Activated CD4-positive, alpha-beta T cell treated with anti-CD3 and anti-CD28 coated beads, Interleukin-2, amount 50 U/mL, for 24 hours (primary cell): Measurements from ENCODE around the gene MST1R.
"Not testable (repeated sequence)": the region's sequence is repeated elsewhere in the genome, so short reads cannot be mapped to it uniquely, and the experiment has no call there.

Experiments
- DNase-seq, 2 donors: peaks; one replicate each; pipeline ENCODE4 v3.0.0-alpha.2; 2020; ENCODE audit warnings: low read depth in 1 of 2, low spot score in 1 of 2

Gene MST1R

DNA sequence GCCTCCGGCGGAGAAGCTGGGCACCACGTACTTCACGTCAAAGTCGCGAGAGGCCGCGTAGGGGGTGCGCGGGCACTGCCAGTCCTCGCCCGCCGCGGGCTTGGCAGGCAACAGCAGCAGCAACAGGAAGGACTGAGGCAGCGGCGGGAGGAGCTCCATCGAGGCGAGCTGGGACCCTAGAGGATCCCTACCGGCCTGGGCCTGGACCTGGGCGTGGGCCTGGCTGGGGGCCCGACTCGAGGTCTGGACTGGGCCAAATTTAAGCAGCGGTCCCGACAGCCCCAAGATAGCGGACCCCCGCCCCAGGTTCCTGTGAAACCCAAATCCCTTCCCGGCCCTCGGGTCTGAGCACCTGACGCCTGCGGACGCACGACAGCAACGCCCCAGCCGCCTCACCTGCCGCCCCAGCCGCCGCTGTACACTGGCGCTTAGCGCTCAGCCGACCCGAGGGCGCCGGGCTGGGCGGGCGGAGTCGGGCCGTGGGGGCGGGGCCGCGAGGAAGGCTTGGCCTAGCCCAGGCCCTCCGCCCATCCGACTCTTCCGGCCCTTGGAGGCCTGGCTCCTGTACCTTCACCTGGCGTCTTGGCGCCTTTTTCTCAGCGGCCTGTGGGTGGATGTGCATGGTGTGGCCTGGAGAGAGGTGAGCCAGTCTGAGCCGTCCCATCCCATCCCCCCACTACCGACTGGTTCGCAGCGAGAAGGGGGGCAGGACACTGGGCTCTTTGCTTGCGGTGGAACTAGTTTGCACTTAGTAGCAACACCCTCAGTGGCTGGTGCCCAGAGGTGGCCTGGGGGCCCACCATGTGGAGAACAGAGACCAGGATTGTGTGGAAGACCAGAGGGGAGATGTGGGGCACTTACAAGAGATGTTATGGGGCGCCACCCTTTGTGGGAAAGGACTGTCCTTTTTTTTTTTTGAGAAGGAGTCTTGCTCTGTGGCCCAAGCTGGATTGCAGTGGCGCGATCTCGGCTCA is at the start of gene MST1R:
TSS of gene MST1R (minus strand) at position 423 of the 974 bp plus-strand sequence. CDS start at position 159, 264 bp downstream.
- DNase-seq: peak; percentile 60 to 64

DNA sequence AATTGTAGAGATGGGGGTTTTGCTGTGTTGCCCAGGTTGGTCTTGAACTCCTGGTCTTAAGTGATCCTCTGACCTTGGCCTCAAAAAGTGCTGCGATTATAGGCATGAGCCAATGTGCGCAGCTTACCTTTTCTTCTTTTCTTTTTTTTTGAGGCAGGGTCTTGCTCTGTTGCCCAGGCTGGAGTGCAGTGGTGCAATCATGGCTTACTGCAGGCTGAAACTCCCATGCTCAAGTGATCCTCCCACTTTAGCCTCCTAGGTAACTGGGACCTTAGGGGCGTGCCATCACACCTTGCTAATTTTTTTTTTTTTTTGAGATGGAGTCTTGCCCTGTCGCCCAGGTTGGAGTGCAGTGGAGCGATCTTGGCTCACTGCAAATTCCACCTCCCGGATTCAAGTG is 49.3 kb upstream of the MST1R start:
- DNase-seq: no peak

DNA sequence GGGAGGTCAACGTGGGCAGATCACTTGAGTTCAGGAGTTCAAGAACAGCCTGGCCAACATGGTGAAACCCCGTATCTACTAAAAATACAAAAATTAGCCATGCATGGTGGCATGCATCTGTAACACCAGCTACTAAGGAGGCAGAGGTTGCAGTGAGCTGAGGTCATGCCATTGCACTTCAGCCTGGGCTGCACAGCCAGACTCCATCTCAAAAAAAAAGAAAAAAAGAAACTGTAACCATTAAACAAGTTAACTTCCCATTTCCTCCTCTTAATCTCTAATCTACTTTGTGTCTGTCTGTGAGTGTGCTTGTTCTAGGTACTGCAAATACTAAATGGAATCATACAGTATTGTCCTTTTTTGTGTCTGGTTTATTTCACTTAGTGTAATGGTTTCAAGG is 39.0 kb upstream of the MST1R start:
- no peak for DNase-seq

DNA sequence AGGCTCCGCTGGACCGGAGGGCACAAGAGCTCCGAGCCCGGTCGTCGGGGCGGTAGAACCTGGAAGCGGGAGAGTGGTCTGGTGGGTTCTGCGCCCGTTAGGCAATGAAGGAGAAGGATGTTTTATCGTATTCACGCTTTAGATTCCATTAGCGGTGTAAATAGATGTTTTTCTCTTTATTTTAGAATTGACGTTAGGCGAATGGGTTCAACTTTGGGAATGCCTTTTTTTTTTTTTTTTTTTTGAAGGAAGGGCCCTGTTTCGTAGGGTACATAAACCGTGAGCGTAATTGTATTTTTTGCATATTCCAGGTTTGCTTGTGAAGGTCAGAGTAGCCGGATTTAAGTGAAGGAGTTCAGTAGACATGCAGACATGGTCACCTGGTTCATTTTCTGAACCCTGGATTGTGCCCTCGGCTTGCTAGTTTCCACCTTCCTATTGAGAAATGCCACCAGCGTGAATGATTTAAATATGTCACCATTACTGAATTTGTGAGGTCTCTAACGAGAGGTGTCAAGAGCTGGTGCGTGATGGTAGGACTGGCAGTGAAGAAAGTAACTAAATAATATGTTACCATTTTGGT is 37.1 kb upstream of the MST1R start:
- no peak for DNase-seq

DNA sequence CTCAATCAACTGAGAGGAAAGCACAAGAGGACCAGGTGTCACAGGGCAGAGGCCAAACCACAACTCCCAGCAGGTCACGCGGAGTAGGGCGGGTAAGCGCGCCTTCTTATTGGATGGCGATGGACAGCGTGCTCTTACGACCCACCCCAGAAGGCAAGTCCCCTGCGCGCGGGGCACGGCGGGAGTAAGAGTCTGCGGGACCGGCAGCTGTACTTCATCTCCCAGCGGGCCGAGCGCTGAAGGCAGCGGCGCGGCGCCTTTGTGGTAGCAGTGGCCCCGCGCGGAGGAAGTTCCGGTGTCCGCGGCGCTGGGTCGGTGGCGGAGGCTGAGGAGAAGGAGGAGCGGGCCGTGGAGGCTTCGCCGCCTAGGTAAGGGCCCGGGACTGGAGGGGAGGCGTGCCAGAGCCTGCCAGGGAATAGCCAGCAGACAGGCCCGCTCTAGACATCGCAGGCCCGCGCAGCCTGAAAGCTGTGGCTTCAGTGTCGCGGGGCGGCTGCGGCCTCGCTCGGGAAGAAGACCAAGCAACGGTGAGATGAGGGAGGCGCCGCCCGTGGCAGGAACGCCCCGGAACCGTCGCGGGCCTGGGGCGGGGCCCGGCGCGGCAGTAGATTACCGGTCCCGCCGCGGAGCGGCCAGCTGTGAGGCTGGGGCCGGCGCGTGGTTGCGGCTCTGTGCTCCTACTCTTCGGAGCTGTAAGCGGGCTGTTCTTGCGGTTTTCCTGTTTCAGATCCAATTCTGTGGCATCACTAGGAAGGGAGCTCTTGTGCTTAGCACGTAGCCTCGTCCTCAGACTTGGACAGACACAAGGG is 36.4 kb upstream of the MST1R start, which contains the start of gene RBM6:
TSS of gene RBM6 (plus strand) at position 293 of the 809 bp plus-strand sequence. CDS start 22,492 bp downstream, outside the sequence.
- DNase-seq: peak; percentile 82 to 95

DNA sequence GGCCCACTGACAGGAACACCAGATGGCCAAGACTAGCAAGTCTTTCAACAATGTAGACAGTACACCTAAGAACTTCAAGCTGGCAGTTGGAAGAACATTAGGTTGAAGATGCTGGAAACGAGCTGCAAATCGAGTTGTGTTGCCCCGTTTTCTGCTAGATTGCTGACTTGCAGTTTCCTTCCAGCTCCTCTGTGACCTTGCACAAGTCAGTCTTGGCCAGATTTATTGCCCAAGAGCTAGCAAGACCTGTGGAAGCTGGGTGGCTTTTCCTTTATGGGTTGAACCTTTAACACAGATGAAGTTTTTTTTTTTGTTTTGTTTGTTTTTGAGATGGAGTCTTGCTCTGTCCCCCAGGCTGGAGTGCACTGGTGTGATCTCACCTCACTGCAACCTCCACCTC is 33.4 kb upstream of the MST1R start:
- no peak for DNase-seq

DNA sequence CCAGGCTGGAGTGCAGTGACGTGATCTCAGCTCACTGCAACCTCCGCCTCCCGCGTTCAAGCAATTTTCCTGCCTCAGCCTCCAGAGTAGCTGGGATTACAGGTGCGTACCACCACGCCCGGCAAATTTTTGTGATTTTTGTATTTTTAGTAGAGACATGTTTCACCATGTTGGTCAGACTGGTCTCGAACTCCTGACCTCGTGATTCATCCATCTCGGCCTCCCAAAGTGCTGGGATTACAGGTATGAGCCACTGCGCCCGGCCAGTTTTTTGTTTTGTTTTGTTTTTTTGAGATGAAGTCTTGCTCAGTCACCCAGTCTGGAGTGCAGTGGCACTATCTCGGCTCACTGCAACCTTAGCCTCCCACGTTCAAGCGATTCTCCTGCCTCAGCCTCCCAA is 28.6 kb upstream of the MST1R start:
- not testable (repeated sequence) for DNase-seq

DNA sequence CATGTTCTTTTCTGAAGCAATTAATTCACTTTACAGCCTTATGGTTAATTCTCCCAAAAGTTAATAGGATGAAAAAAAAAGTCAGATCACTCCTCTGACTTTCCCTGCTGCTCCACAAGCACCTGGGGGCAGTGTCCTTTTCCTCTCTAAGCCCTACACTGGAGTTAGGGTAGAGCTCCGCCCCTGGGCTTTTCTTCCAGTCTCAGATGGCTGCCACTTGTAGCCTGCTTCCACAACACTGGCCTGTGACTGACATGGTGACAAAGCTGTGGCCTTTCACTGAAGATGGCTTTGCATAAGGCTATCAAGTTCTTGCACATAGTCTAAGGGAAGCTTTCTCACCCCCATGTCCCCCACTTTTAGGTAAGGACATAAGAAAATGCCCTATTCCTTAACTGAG is 27.2 kb upstream of the MST1R start:
- no peak for DNase-seq

DNA sequence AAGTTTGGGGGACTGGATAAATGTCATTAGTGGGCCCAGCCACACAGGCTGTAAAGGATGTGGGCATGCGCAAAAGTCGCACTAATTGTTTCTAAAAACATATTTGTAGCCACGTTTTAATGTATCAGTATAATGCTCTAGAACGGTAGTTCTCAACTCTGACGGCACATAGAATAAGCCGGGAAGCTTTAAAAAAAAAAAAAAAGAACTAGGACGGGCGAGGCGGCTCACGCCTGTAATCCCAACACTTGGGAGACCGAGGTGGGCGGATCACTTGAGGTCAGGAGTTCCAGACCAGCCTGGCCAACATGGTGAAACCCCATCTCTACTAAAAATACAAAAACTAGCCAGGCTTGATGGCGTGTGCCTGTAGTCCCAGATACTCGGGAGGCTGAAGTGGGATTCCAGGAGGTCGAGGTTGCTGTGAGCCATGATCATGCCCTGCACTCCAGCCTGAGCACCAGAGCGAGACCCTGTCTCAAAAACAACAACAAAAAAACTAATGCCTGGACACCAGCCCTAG is 26.6 kb upstream of the MST1R start:
- DNase-seq: no peak

DNA sequence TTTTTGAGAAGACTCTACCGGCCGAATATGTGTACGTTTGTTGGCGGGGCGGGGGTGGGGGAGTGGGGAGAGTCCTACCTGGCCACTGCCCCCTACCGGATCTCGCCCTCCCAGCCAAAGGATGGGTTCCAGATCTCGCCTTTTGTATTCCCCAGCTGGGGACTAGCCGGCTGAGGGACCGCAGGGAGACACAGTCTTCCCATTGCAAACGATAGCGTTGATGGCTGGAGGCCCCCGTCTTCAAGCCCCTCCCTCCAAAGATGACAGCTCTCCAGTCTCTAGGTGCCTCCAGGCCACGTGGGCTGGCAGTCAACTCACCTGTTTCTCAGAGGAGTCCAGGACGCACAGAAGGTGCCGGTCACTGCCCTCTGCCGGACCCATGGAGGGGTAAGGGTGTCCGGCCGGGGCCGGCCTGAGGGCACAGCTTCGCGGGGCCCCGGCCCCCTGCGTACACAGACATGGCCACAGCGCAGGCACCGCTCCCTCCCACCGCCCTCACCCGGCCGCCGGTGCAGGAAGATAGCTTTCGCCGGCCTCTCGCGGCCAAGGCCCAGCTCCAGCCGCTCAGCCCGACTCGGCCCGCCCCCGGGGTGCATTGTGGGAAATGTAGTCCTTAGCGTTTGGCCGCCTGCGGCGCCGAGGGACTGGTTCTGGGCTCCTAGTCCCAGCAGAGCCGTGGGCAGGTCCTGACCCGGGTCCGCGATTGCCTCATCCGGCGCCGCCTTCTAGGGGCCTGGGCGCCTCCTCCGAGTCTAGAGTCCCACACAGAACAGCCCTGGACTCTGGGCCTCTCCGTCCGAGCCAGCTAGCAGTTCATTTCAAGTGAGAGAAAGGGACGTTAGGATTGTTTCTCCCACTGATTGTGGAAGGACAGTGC is 25.9 kb upstream of the MST1R start, which contains the start of gene MON1A:
TSS of gene MON1A (minus strand) at position 521 of the 877 bp plus-strand sequence. CDS start 16,465 bp downstream, outside the sequence.
- peak; percentile 79 to 80 for DNase-seq

DNA sequence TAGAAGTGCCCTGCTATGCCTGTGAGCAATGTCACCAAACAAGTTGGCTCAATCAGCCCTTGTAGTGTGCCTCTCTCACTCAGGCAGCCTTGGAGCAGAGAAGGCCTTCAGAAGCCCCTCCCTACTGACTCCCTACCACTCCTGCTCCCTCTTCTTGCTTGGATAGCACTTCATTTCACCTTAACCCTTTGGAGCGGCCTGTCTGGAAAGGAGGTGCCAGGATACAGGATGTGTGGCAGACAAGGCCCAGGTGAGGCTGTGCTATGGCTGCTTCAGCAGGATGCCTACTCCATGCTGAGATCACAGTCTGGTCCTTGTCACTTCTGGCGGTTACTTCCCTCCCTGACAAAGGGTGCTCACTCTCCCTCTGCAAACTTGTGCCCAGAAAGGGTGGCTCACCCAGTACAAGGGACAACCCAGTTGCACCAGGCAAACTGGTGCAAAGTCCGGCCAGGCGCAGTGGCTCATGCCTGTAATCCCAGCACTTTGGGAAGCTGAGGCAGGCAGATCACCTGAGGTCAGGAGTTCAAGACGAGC is 24.9 kb upstream of the MST1R start:
- no peak for DNase-seq

DNA sequence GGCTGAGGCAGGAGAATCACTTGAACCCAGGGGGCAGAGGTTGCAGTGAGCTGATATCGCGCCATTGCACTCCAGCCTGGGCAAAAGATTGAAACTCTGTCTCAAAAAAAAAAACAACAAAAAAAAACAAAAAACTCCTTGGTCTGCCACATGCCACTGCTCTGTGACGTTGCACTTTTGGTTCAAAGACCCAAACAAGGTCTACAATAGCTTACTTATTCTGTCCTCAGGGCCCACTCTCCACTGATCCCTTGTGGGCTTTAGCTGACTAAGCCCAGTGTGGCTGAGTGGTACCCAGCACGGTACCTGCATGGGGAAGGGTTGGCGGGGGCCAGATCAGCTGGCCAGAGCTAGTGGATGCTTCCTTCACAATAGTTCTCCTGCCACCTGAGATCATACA is 24.1 kb upstream of the MST1R start:
- DNase-seq: no peak

DNA sequence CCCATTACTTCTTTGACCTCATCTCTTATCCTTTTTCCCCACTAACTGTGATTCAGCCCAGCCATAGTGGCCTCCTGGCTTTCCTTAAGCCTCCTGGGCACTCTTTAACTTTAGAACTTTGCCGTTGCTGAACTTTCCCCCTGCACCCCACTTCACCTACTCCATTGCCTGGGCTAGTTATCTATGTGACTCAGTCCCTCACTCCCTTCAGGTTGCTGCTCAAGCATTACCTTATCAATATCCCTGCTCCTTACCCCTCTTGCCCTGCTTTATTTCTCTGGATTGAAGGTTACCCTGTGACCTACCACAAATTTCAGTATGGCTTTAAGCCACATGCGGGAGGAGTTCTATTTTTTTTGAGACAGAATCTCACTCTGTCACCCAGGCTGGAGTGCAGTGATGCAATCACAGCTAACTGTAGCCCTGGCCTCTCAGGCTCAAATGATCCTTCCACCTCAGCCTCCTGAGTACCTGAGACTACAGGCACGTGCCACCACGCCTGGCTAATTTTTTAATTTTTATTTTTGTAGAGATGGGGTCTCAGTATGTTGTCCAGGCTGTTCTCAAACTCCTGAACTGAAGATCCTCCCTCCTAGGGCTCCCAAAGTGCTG is 22.6 kb upstream of the MST1R start:
- no peak for DNase-seq

DNA sequence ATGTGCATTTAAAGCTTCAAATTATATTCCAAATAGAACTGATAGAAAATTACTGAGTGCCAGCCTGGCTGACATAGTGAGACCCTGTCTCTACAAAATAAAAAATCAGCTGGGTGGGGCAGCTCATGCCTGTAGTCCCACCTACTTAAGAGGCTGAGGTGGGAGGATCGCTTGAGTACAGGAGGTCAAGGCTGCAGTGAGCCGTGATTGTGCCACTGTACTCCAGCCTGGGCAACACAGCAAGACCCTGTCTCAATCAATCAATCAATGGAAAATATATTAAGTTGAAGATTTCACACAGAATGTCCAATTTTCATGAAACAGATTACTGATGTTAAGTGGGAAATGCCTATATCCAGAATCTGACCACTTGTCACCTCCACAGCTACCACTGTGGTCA is 21.8 kb upstream of the MST1R start:
- no peak for DNase-seq

DNA sequence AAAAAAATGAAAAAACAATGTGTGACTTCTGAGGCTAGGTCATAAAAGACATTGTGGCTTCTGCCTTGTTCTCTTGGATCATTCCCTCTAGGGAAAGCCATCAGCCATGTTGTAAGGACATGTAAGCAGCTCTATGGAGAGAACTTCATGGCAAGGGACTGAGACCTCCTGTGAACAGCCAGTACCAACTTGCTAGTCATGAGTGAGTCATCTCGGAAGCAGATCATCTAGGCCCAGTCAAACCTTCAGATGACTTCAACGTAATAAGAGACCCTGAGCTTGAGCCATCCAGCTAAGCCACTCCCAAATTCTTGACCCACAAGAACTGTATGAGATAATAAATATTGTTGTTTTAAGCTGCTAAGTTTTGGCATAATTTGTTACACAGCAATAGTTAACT is 21.0 kb upstream of the MST1R start:
- no peak for DNase-seq

DNA sequence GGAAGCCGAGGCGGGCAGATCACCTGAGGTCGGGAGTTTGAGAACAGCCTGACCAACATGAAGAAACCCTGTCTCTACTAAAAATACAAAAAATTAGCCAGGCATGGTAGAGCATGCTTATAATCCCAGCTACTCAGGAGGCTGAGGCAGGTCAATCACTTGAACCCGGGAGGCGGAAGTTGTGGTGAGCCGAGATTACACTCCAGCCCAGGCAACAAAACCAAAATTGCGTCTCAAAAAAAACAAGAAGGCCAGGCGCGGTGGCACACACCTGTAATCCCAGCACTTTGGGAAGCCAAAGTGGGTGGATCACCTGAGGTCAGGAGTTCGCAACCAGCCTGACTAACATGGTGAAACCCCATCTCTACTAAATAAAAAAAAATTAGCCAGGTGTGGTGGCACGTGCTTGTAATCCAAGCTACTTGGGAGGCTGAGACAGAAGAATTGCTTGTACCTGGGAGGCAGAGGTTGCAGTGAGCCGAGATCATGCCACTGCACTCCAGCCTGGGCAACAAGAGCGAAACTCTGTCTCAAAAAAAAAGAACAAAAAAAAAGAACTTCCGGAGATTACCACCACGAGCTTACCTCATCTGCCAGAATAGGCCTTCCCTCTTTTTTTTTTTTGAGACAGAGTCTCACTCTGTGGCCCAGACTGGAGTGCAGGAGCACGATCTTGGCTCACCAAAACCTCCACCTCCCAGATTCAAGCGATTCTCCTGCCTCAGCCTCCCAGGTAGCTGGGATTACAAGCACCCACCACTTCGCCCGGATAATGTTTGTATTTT is 14.3 kb upstream of the MST1R start:
- not testable (repeated sequence) for DNase-seq

DNA sequence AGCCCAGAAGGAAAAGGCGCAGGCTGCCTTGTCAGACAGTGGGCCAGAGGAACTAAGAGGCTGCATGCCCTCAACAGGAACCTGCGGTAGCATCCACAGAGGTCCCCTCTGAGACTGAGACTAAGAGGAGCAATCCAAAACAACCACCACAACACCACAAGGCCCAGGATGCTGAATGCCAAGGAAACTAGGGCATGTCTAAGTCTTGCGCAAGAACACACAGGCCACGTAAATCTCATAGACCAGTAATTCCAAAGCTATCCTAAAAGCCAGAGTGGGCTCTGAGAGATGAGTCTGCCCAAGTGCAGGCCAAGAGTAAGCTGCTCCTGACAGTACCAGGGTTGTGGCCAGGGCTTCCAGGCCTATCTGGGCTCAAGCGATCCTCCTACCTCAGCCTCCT is 13.0 kb upstream of the MST1R start:
- no peak for DNase-seq

DNA sequence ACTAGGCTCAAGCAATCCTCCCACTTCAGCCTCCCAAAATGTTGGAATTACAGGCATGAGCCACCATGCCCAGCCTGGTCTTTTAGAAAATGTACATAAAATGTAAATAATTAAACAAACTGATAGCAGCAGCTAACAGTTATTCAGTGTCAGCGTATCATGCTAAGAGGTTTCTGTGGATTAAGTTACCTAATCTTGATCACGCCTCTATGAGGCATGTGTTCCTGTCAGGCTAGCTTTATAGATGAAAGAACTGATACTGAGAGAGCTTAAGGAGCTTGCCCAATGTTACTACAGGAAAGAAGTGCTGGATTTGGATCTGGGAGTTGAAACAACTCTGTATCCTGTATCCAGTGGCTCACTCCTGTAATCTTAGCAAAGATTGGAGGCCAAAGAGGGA is 11.2 kb upstream of the MST1R start:
- DNase-seq: no peak

DNA sequence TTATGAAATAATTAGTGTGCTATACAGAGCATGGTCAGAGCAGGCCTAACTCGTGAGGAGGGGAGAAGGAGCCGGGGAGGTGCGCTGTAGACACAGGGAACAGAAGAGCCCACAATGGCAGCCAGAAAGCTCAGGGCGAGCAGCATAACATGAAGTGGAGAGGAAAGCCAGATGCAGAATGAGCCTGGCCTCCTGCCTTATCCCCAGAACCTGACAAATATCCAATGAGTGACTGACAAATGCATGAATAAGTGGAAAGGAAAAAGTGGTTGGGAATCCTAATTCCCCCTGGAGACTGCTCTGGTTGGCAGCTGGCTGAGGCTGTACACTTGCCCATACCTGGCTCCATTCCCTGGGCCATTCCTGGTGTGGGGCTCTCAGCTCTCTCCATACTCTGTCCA is 9.2 kb upstream of the MST1R start:
- DNase-seq: no peak
